Activated gamma-delta T cell treated with Interleukin-2 at 50 U/mL for 16 hours (primary cell): ENCODE results near the gene CALML6.

Experiments used
- DNase-seq: peaks from one replicate; pipeline ENCODE4 v3.0.0-alpha.2; 2020

The CALML6 gene

DNA sequence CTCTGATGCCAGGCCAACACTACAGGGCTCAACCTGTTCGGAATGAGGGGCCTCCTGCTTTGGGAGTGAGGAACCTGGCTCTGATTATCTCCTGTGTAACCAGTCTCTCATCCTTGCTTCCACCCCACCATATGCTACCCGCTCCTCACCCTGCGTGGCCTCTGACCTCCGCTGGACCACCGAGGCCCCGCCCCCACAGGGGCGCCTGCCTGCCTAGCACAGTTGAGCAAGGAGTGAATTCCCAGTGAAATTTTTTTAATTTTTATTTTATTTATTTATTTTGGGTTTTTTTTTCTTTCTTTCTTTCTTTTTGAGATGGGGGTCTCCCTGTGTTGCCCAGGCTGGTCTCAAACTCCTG, 22.3 kb upstream of the CALML6 start:
- no peak for DNase-seq

DNA sequence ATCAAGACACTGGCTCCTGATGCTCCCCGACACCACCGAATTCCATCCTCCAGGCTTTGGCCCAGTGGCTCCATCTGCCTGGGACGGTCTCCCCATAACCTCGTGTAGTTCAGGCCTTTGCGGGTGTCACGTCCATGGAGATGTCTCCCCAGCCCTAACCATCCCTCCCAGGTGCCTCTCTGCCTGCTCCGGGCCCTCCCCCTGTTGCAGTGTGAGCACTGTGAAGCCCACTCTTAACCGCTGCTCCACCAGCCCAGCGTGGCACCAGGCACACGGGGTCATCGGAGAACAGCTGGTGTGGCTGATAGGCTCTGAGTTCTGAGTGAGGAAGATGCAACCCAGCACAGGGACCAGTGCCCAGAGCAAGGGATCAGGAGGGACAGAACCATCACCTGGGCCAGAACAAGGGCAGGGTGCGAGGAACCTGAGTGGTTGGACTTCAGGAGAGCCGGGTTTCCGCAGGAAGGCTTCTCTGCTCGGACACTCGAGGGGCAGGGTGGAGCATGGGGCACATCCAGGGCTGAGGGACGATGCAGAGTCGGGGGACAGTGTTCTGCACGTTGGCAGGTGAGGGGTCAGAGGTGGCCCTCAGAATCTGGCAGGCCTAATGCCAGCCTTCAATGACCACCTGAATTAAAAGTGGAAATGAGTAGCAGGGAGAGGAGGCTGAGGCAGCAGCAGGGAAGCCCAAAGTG, 21.6 kb upstream of the CALML6 start:
- no peak for DNase-seq

DNA sequence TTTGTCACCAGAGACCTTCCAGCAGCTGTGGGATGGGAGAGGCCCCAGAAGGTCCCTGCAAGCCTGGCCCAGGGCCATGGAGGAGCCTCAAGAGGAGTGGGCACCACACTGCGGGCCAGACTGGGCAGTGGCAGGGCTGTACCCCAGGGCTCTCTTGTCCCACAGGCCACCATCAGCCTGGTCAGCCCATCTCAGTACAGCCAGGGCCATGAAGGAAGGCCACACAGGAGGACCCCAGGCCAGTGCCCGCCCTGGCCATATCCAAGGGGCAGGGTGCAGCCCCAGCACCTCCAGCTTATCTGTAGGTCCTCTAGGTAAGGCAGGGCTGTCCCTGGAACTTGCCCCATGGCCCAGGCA, 21.1 kb upstream of the CALML6 start:
- DNase-seq = no peak

DNA sequence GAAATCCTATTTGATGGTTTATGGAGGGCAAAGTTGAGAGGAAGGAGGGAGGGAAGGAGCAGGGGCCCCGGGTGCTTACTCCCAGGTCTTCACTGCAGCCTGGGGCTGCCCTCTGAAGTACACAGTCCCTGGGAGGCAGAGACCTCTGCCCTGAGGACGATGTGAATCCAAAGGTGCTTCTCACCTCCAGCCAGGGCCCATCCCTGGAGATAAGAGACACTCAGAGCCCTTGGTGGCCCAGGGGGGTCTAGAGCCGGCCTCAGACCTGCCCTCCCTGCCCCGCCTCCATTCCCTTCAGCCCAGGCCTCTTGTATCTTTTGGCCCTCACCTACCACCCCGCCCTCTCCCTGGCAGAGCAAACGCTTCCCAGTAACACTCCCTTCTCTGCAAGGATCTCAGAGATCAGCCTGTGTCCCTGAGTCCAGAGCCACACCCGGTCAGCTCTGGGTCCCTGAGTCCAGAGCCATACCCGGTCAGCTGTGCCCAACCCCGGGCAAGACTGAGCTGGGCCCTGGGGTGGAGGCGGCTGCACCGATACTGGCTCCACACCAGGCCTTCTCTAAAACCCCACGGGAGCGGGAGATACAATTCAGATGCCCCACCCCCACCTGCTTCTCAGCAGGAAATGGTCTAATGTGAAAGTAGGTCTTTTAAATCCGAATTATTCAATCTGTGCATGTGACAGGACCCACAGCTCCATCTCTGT, 20.6 kb upstream of the CALML6 start:
- DNase-seq = no peak

DNA sequence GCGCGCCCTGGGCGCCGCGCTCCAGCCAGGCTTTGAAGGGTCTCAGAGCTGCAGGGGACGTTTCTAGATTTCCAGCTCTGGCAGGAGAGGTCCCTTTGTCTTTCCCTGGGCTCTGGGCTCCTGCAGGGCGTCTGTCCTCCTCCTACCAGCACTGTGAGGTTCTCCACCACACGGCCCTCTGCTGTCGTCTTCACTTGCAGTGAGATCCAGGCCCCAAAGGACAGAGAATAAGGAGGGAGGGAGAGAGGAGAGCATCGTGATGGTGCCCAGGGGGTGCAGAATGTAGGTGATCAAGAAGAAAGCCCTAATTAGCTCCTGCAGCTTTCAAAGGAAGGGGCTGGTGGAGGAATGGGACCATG, 20.0 kb upstream of the CALML6 start:
- no peak for DNase-seq

DNA sequence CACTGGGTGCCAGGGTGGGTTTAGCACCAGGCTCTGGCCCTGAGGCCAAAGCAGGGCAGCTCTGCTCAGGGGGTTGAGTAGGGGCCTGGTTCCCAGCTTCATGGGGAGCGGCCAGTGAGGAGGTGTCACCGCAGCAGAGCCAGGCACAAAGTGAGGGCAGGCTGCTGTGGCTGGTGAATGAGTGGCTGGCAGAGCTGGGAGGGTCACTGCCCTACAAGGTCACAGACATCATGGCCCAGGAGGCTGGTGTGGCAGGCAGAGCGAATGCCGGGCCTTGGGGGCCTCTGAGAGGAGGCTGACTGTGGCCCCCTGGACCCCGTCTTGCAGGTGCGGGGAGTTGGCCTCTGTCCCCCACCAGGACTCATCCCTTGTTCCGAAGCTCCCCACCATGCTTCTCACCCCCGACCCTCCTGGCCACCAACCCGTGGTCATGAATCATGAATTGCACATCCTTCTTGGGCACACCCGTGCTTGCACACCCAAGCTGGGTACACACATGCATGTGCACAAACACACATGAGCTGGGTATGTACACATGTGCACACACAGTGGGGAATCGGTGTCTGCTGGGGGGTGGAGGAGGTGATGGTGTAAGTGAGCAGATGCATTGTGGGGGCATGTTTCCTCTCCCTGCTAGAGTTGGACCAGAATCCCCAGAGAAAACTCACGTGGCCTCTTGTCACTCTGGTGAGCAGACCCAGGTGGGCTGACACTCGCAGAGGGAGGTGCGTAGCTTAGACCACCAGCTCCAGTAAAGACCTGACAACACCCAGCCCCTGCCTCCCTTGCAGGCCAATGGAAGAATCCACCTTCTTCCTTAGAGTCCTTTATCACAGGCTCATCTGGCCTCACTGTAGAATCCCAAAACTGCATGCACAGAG, 19.4 kb upstream of the CALML6 start:
- no peak for DNase-seq

DNA sequence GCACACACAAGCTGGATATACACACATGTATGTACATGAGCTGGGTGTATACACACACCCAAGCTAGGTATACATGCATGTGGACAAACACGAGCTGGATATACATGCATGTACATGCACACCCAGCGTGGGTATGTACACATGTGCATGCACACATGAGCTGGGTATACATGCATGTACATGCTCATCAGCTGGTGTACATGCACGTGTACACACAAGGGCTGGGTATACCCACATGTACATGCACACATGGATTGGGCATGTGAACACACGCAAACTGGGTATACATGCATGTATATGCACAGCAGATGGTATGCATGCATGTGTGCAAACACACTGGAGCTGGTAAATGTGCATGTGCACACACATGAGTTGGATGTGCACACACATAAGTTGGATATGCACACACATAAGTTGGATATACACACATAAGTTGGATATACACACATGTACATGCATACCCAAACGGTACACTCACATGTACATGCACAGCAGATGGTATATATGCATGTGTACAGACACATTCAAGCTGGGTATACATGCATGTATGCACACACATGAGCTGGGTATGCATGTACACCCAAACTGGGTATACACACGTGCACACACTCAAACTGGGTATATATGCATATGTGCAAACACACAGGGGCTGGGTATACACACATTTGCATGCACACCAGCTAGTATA, 16.7 kb upstream of the CALML6 start:
- no peak for DNase-seq

DNA sequence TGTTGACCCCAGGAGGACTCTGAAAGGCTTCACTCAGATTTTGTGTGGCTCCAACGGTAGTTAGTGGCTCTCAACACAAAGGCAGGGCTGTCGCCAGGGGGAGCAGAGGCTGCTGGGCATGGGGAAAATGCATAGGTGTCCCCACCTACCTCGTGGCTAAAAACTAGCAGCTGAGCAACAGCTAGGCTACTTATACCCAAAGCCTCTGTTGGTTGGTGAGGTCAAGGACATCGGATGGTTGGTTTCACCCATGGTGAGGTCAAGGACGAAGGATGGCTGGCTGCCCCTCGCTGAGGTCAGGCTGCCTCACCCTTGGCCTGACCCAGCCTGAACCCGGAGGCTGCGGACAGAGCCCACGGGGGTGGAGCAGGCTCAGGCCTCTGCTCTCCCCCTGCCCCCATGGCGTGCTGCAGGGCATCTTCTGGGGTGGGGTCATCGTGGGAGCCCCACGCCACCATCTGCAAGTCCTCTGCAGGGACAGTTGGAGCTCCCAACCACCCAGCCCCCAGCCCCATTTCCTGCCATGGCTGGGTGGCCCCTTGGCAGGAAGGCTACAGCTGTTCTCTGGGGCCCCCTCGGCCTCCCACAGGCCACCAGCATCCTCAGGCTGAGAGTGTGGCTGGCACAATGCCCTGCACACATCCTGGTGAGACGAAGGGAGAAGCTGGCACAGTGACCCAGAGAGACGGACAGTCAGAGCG, 15.6 kb upstream of the CALML6 start:
- no peak for DNase-seq

DNA sequence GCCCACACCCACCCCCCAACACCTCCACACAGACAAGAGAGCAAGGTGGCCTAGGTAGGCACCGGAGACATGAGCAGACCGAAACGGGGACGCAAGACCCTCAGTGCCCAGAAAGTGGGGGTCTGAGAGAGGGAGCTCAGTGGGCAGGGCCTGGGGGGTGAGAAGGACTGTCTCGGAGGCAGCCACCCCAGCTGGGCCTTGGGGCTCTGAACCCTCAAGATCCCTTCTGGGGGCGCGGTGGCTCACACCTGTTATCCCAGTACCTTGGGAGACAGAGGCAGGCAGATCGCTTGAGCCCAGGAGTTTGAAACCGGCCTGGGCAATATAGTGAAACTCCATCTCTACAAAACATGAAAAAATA, 15.1 kb upstream of the CALML6 start:
- no peak for DNase-seq

DNA sequence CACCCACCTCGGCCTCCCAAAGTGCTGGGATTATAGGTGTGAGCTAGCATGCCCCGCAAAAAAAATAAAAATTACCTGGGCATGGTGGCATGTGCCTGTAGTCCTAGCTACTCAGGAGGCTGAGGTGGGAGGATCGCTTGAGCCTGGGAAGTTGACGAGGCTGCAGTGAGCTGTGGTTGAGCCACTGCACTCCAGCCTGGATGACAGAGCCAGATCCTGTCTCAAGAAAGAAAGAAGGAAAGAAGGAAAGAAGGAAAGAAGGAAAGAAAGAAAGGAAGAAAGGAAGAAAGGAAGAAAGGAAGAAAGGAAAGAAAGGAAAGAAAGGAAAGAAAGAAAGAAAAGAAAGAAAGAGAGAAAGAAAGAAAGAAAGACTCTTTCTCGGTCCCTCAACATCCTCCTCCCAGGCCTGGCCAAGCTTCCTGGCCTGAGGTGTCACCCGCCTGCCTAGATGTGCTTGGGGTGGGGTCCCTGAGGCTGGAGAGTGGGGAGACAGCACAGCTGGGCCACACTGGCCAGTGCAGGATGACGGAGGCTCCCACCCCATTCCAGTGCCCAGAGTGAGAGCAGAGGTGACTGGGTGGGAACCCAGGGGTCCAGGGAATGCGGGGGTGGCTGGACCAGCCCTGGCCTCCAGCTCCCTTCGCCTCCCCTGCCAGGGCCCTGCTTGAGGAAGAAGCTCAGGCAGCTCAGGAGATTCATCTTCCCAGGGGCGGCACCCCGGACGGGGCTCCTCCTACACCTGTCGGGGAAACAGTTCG, 14.0 kb upstream of the CALML6 start:
- no peak for DNase-seq

DNA sequence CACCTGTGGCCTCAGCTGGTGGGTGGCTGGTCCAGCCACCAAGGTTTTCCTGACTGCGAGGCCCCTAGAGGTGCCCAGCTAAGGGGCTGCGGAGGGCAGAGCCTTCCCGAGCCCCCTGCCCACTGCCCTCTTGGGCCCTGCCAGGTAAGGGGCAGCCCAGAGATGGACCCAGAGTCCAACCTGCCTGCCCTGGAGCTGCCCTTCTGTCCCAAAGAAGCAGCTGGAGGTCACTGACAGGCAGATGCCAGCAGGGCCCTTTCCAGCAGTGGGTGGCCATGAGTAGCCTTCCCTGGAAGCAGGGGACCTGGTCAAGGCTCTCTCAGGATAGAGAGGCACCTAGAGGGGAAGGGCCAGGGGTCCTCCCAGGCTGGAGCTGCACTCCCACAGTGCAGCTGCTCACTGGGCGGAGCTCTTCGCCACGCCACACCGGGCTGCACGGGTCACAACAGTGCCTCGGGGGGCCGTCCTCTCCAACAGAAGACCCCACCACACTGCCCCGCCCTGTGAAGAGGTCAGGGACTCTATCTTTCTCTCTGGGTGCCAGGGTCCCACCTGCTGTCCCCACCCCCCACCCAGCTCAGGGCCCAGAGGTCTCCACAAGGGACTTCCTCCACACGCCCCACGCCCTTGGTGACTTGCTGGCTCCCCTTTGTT, 13.3 kb upstream of the CALML6 start:
- DNase-seq = no peak

DNA sequence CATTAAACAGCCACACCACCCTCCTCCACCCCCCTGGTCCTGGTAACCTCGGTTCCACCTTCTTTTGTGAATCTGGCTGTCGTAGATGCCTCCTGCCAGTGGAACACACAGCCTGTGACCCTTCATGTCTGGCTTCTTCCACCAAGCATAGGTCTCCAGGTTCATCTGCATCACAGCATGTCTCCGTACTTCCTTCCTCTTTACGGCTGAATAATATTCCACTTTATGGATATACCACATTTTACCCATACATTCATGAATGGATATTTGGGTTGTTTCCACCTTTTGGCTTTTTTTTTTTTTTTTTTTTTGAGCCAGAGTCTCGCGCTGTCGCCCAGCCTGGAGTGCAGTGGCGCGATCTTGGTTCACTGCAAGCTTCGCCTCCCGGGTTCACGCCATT, 11.8 kb upstream of the CALML6 start:
- no peak for DNase-seq

DNA sequence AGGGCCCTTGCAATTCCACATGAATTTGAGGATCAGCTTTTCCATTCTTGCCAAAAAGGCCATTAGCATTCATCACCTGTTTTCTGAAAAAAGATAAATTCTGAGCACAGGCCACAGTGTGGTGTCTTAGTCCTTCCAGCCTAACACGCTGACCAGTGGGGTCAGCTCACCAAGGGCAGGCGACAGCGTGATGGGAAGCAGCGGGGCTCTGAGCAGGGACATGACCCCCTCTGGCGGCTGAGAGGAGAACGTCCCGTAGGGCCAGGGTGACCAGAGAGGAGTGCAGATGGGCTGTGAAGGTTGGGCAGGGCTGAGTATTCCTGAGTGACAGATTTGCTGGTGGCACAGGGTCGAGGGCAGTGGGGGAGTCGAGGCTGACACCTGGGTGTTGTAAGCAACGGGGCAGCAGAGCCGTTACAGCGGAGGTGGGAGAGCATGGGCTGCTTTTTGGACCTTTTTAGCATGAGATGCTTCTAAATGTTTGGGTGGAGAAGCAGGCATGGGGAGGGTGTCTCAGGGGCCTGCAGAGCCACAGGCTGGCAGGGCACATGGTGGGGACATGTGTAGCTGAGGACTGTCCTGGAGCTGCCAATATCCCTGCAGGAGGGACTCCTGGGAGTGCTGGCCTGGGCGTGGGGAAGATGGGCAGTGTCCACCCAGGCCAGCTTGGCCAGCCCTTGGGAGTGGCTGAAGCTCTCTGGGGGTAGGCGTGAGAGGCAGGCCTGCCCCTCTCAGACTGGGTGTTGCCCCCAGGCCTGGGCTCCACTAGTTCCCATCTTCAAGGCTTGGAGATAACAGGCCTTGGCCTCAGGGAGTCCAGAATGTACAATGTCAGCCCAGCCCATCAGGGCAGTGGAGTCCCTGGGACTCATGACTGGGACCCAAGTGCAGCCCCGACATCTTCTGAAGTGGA, 8.6 kb upstream of the CALML6 start:
- peak; percentile 65 for DNase-seq

DNA sequence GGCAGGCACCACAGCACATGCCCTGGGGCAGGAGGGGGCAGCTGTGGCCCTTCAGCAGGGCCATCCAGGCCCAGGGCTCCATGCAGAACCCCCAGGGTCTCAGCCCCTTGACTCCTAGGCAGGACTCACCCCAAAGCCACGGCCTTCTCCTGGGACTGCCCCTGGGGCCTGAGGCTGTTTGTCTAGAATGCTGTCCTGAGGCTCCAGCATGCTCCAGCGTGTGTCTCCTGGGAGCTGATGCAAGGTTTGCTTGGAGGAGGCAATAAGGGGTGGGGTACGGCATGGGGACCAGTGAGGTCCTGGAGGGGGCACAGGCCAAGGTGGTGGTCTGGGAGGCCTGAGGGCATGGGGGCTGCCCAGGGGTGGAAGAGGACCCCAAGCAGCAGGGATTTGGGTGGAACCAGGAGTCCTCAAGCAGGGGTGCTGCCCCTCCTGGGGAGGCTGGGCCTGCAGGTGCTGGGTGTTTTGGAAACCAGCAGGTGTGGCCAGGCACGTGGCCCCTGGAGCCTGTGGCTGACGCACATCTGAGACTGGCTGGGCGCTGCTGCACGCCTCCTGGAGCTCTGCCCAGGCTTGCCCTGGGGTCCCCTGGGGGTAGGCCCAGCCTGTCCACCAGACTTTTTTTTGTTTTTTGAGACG, 7.8 kb upstream of the CALML6 start:
- no peak for DNase-seq

DNA sequence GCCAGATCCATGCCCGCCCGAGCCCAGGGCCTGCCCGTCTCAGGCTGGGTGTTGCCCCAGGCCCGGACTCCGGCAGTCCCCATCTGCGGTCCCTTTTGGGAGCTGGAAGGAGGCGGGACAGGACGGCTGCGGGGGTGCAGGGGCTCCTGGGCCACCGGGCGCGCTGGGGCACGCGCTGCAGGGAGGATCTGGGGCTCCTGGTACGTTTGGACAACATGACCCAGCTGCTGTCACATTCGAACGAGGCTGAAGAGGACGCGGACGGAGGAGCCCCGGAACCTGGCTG, 6.6 kb upstream of the CALML6 start:
- no peak for DNase-seq

DNA sequence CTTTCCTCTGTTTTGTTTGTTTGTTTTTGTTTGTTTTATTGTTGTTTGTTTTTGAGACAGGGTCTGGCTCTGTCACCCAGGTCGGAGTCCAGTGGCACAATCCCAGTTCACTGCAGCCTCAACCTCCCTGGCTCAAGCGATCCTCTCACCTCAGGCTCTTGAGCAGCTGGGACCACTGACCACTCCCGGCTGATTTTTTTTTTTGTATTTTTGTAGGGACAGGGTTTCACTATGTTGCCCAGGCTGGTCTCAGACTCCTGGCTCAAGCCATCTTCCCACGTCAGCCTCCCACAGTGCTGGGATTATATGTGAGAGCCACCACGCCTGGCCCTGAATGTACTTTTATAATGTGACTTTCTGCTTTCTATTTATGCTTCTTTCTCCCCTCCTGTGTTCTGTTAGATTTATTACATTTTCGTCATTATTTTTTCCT, 5.0 kb upstream of the CALML6 start:
- no peak for DNase-seq

DNA sequence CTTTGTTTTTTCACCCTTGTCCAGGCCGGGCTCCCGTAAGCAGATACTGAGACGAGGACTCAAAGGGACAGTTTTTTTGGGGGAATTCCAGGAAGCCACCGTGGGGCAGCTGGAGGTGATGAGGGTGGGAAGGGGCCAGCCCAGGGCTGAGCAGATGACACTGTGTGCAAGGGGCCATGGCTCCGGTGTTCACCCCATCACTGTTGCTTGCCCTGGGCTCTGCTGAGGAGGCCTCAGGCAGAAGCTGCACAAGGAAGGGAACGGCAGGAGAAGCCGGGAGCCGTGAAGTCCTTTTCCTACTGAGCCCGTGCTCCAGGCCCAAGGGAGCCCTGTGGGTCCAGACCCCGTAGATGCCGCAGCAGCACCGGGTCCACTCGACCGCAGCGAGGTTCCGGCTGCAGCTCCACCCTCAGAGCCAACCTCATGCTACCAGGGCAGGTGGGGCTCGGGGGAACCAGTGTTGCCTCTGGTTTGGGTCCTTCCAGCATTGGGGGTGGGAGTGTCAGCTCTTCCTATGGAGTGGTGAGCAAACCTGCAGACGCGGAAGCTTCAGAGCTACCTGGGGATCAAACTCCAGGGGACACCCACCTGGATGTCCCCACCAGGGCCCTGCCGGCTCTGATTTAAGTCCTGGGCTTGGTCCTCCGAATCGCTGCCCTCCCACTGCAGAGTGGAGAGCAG, 4.3 kb upstream of the CALML6 start:
- DNase-seq = no peak

DNA sequence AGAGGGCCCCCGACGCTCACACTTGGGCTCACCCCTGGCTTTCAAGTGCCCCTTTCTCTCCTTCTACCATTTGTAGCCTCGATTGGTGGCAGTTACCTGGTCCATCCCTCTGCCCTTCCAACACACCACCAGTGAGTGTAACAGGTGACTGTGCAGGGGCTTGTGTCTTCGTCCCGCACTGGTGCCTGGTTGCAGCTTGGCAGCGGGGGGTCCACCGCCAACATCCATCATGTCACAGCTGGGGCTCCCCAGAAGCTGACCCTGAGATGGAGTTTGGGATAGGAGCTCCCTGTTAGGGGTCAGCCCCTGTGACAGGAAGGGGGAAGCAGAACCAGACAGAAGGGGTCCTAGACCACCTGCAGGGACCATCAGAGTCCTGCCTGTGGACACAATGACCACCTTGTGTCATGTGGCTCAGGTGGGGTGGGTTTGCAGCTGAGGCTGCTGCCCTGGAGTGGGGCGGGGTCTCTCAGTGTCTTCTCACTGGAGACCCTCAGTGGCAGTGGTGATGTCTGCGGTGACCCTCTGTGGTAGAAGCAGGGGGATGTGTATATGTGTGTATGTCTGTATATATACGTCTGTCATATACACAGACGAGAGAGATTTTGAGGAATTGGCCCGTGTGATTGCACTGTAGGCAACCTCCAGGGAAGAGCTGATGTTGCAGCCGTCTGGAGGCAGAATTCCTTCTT, 3.6 kb upstream of the CALML6 start:
- no peak for DNase-seq
